CD4-positive, alpha-beta T cell treated with Interleukin-17A for 1 hour (primary cell): ENCODE measurements around the gene LAMC1.
A peak's percentile ranks its signal among the peaks of the same experiment; 100 is the strongest.

ENCODE experiments used
- DNase-seq: peaks from one replicate; pipeline ENCODE4 v3.0.0-alpha.2; 2020

Gene LAMC1

GRCh38 chr1:183152180-183152579 is 129.0 kb downstream of the LAMC1 start:
- DNase-seq, result no peak

- DNase-seq, result no peak
Observed at GRCh38 chr1:183155939-183156338, 132.7 kb downstream of the LAMC1 start.

- no peak for DNase-seq
Observed at GRCh38 chr1:183159960-183160359, 136.7 kb downstream of the LAMC1 start.

GRCh38 chr1:183161391-183161790 is 138.2 kb downstream of the LAMC1 start:
- no peak for DNase-seq

- no peak for DNase-seq
Observed at GRCh38 chr1:183163316-183163715, 140.1 kb downstream of the LAMC1 start.

- DNase-seq, result no peak
Observed at GRCh38 chr1:183164340-183164739, 141.1 kb downstream of the LAMC1 start.

- no peak for DNase-seq
Observed at GRCh38 chr1:183164963-183165362, 141.7 kb downstream of the LAMC1 start.

- DNase-seq, result no peak
Observed at GRCh38 chr1:183165456-183165855, 142.2 kb downstream of the LAMC1 start.

- DNase-seq, result no peak
Observed at GRCh38 chr1:183166454-183166853, 143.2 kb downstream of the LAMC1 start.

- DNase-seq, result no peak
Observed at GRCh38 chr1:183167676-183168075, 144.5 kb downstream of the LAMC1 start.

GRCh38 chr1:183168308-183168707 is 145.1 kb downstream of the LAMC1 start:
- no peak for DNase-seq

GRCh38 chr1:183173828-183174227 is 150.6 kb downstream of the LAMC1 start:
- DNase-seq, result no peak

GRCh38 chr1:183175631-183176030 is 152.4 kb downstream of the LAMC1 start:
- DNase-seq, result no peak

- DNase-seq, result no peak
Observed at GRCh38 chr1:183178545-183178944, 155.3 kb downstream of the LAMC1 start.

- DNase-seq, result no peak
Observed at GRCh38 chr1:183179033-183179432, 155.8 kb downstream of the LAMC1 start.

GRCh38 chr1:183180218-183180617 is 157.0 kb downstream of the LAMC1 start:
- DNase-seq, result no peak

- DNase-seq, result no peak
Observed at GRCh38 chr1:183180634-183181056, 157.4 kb downstream of the LAMC1 start.

- DNase-seq, result no peak
Observed at GRCh38 chr1:183185941-183186490, 162.8 kb downstream of the LAMC1 start, which contains the start of gene LAMC2. LAMC2 (plus strand) TSS chr1:183186264; CDS start chr1:183186353, 89 bp downstream.

- no peak for DNase-seq
Observed at GRCh38 chr1:183186841-183187240, 163.6 kb downstream of the LAMC1 start.

- no peak for DNase-seq
Observed at GRCh38 chr1:183188240-183188639, 165.0 kb downstream of the LAMC1 start.

GRCh38 chr1:183191833-183192232 is 168.6 kb downstream of the LAMC1 start:
- no peak for DNase-seq

GRCh38 chr1:183193963-183194525 is 170.8 kb downstream of the LAMC1 start:
- no peak for DNase-seq

GRCh38 chr1:183194527-183195141 is 171.4 kb downstream of the LAMC1 start:
- DNase-seq, result peak; percentile 7

- no peak for DNase-seq
Observed at GRCh38 chr1:183195142-183195574, 171.9 kb downstream of the LAMC1 start.
